ENCODE results near the gene STK39.
"Not testable (repeated sequence)": the region's sequence is repeated elsewhere in the genome, so short reads cannot be mapped to it uniquely, and the experiment has no call there.

STK39 gene

DNA sequence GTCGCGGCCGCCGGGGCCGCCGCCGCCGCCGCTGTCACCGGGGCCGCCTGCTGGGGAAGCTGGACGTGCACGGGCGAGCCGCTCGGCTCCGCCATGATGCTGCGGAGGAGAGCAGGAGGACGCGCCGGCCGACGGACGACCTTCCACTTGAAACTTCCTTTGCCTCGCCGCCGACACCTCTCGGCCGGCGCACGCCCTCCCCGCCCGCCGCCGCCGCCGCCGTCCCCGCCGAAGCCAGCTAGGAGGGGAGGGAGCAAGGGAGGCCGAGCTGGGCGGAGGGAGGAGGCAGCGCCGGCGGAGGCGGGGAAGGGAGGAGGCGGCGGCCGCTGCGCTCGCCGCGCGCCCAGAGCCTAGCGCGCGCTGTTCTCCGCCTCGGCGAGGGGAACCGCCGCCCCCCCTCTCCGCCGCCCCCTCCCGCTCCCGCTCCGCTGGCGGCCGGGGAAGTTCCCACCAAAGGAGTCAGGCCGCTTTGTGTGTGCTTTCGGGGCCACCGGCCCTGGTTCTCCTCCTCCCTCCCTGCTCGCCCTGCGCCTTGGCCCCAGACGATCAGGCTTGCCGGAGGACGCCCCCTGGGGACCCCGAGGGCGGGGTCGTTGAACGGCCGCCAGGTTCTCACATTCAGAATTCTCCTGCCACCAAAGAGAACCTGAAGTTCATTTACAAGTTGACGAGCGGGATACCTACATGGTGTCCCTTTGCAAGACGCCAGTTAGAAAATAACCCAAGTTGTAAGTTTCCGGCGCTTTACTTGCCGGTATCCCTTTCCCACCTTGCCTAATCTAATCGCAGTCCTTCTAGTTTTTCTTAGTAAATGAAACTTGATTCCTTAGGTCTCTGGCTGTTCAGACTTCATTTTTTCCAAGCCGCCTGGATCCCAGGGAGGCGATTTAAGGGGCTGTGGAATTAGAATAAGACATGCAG lies at the start of gene STK39:
TSS of gene STK39 (minus strand) at position 255 of the 921 bp plus-strand sequence. CDS start at position 95, 160 bp downstream.
- peak; percentile 86 for DNase-seq (ENCODE audit: low spot score)

DNA sequence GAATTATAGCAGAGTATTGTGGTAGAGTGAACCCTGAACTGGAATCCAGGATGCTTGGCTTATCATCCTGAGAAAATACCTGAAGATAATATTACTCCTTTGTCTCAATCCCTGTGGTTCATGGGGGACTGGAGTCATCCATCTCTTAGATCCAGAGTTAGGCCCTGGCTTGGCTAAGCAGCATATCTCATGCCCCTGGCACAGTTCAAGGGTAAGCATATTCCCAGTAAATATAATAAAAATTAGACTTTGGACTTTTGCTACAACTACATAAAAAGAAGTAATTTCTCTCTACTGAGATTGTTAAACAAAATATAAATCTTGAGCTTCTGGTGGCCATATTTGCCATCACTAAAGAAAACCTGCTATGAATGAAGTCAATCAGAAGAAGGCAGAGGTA lies 47.7 kb upstream of the STK39 start:
- DNase-seq (ENCODE audit: low spot score), result no peak

- no peak for DNase-seq (ENCODE audit: low spot score)
These were observed 47.0 kb upstream of the STK39 start for GRCh38 chr2:168294409-168294808.

DNA sequence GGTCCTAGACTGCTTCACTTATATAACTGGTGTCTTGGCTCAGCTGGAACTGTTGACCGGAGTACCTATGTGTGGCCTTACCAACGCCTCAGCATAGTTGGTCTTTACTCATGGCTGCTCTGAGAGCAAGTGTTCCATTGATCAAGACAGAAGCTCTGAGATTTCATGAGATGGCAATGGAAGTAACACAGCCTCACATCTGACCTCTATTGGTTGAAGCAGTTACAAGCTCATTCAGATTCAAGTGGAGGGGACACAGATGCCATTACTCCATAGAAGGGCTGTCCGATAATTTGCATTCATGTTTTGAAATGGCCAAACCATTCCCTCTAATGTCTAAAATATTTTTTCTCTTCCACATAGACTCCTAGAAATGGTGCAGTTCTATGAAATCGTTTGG lies 46.4 kb upstream of the STK39 start:
- no peak for DNase-seq (ENCODE audit: low spot score)

- DNase-seq (ENCODE audit: low spot score), result no peak
These were observed 43.0 kb upstream of the STK39 start for GRCh38 chr2:168290391-168290790.

GRCh38 chr2:168289880-168290279 lies 42.5 kb upstream of the STK39 start:
- no peak for DNase-seq (ENCODE audit: low spot score)

- no peak for DNase-seq (ENCODE audit: low spot score)
These were observed 39.1 kb upstream of the STK39 start for GRCh38 chr2:168286535-168286934.

GRCh38 chr2:168278424-168278888 lies 31.1 kb upstream of the STK39 start:
- no peak for DNase-seq (ENCODE audit: low spot score)

DNA sequence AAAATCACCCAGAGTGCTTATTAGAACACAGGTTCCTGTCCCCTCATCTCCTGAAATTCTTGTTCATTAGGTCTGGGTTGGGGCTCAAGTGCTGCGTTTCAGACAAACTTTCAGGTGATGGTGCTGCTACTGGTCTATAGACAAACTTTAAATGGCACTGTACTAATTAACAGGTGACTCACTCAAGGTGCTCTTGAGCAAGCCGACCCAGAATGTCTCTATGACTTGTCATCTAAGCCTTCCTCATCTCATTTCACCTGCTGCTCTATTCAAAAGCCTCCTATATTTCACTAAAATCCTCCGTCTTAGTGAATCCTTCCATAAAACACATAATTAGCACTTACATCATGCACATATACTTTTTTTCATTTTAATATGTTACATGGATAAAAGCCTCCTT lies 29.9 kb upstream of the STK39 start:
- no peak for DNase-seq (ENCODE audit: low spot score)

GRCh38 chr2:168272225-168272624 lies 24.8 kb upstream of the STK39 start:
- no peak for DNase-seq (ENCODE audit: low spot score)

GRCh38 chr2:168262926-168263325 lies 15.5 kb upstream of the STK39 start:
- not testable (repeated sequence) for DNase-seq (ENCODE audit: low spot score)

GRCh38 chr2:168256448-168256847 lies 9.1 kb upstream of the STK39 start:
- DNase-seq (ENCODE audit: low spot score), result no peak

DNA sequence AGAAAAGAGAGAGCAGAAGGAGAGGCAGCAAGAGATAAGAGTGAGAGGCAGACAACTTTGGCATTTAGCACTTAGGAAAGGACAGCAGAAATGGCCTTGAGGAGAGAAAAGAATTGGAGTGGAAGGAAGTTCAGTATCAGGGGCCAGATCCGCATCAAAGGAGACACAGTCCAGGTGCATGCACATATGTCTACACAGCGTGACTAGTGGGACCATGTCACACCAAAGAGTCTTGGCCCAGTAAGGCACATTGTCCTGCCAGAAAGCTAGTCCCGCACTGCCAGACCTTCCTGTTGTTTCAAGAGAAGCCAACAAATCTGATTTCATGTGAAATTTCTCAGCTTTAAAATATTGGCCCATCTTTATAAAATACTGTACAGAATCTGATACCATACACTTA lies 8.5 kb upstream of the STK39 start:
- no peak for DNase-seq (ENCODE audit: low spot score)

- no peak for DNase-seq (ENCODE audit: low spot score)
These were observed 7.7 kb upstream of the STK39 start for GRCh38 chr2:168255103-168255502.

DNA sequence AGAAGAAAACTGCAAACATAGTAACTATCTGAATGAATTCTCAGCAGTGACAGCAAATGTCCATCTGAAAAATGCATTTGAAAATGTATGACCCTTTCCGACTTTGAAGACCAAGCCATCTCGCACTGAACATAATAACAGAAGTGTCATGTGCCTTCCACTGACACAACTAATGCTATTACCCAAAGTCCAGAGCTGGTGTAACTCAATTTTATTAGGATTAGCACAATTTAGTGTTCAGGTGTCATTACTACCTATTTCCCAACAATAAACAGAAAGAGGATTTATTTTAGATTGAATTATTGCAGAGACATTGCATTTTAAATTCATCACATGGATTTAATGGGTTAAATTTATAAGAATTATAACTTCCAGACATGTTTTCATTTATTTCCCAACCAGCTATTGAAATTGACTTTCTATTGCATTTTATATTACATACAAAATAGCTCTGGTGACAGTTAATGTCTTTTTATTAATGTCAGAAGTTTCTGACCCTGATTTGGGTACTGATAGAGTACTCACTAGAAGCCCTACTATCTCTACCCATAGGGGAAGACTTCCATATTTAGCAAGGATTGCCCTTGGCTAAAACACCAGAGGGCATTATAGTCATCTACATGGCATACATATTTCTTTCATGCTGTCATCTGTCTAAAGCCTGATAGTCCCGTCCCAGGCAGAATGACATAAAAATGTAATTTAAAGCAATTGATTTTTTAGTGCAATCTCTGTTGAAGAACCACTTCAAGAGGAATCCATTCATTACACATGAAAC lies 7.0 kb upstream of the STK39 start:
- DNase-seq (ENCODE audit: low spot score), result no peak

DNA sequence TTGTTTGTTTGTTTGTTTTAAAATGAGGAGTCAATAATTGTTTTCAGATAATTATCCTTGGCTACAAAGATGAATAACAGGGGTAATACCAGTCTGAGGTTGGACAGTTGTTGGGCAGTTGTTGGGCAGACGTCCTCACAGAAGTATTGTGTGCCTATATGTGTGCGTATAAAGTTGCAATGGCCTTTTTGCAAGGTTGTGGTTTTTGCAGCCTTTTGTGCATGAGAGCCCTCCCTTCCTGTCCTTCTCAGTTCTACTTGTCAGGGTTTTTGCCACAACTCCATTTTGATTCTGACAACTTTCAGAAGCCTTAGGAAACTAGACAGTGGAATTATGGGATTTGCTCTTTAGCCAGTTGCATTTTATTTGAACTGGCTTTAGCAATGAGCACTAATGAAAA lies 6.0 kb upstream of the STK39 start:
- DNase-seq (ENCODE audit: low spot score), result no peak

DNA sequence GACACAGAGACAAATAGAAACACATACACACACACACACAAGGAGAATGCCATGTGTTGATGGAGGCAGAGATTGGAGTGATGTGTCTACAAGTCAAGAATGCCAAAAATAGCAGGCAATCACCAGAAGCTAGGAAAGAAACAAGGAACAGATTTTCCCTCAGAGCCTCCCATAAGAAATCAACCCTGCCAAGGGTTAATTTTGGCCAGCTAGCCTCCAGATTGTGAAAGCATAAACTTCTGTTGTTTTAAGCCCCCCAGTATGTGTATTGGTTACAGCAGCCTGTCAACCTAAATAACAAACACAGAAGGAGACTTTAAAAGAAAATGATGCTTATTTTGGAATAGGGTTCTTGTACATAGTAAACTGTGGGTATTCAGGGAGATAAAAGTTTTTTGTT lies 5.6 kb upstream of the STK39 start:
- DNase-seq (ENCODE audit: low spot score), result no peak

- DNase-seq (ENCODE audit: low spot score), result peak; percentile 70
These were observed 683 bp downstream of the STK39 start for GRCh38 chr2:168246483-168247340.

DNA sequence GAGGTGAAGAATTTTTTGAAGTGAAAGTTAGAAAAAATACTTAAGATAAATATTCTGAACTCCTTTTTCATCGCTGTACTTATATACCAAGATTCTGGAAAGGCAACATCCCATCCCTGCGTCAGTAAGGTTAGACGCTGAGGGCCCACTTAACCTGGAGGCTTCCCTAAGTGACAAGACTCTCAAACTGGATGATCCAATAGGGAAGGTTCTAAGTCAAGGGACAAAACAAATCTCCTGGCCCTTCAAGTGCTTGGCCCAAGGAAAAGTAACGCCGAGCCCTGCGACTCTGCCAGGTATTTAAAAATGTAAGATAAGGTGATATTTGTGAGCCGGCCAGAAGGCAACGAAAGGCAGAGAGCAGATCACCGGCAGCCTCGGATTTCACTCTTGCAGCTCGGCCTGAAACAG lies 1.3 kb downstream of the STK39 start:
- no peak for DNase-seq (ENCODE audit: low spot score)

DNA sequence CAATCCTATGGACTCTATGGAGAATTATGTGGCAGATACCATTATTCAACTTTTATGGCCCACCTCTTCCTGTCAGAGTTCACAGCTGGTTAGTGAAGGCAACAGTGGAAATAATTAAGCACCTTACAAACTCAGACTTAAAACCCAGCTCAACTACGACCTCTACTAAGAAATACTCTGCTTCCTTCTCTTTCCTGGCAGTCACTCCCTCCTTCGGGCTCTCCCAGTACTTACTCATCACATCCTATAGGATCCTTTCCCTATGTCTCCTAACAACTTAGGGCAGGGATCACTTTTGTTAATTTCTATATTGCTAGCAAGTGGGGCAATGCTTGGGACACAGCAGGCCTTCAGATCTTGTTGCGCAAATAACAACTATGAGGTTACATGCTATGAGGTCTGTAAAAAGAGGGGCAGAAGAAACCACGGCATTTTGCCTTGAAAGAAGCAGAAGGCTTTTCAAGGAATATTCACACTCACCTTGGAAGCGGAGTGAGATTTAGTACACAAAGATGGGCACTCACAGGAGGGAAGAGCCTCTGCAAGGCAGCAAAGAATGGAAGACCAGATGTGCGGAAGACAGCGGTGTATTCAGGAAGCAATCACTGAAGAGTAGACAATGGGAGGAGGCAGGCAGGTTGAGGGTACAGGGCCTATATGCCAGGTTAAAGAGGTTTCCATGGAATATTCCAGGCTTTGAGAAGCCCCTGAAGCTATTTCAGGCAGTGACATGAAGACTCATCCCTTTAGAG lies 2.1 kb downstream of the STK39 start:
- DNase-seq (ENCODE audit: low spot score), result no peak

GRCh38 chr2:168244318-168244717 lies 3.1 kb downstream of the STK39 start:
- DNase-seq (ENCODE audit: low spot score), result no peak

Data from ecto neural progenitor cell (in vitro differentiated cells).